Effector memory CD4-positive, alpha-beta T cell (primary cell): ENCODE measurements around the gene ZNF782.
"Not testable (repeated sequence)": the region's sequence is repeated elsewhere in the genome, so short reads cannot be mapped to it uniquely, and the experiment has no call there.

Experiments
- DNase-seq, 3 donors: peaks; one replicate each; pipeline ENCODE4 v3.0.0-alpha.2; 2020
- H3K27ac ChIP-seq: 2 replicates; pipeline ENCODE4 v1.7.0; 2013; ENCODE audit warnings: mild to moderate bottlenecking, low read length, moderate library complexity; ENCODE audit not compliant: insufficient read depth, poor library complexity, severe bottlenecking
- H3K27me3 ChIP-seq: replicated peaks from 2 replicates; pipeline ENCODE4 v1.7.0; 2013; ENCODE audit warnings: mild to moderate bottlenecking, low read length; ENCODE audit not compliant: insufficient read depth, control insufficient read depth, poor library complexity, severe bottlenecking
- H3K36me3 ChIP-seq: 2 replicates; pipeline ENCODE4 v1.7.0; 2013; ENCODE audit warnings: mild to moderate bottlenecking, low read length, moderate library complexity; ENCODE audit not compliant: control insufficient read depth, insufficient read depth
- H3K4me1 ChIP-seq: 2 replicates; pipeline ENCODE4 v1.7.0; 2013; ENCODE audit warnings: low read length, mild to moderate bottlenecking; ENCODE audit not compliant: control insufficient read depth, insufficient read depth, poor library complexity, severe bottlenecking
- H3K4me3 ChIP-seq: 2 replicates; pipeline ENCODE4 v1.7.0; 2013; ENCODE audit warnings: low read length, low read depth, mild to moderate bottlenecking; ENCODE audit not compliant: insufficient read depth, poor library complexity, severe bottlenecking
- H3K9me3 ChIP-seq: 2 replicates; pipeline ENCODE4 v1.7.0; 2013; ENCODE audit warnings: mild to moderate bottlenecking, low read length, moderate library complexity; ENCODE audit not compliant: control insufficient read depth
- total RNA-seq, 3 donors: gene quantifications; one replicate each; lab custom pipeline; 2026; lab: John Stamatoyannopoulos, UW

ZNF782 gene
- total RNA-seq = 7.8 to 20.1 (median 15.2) reads per million in 3 donors

DNA sequence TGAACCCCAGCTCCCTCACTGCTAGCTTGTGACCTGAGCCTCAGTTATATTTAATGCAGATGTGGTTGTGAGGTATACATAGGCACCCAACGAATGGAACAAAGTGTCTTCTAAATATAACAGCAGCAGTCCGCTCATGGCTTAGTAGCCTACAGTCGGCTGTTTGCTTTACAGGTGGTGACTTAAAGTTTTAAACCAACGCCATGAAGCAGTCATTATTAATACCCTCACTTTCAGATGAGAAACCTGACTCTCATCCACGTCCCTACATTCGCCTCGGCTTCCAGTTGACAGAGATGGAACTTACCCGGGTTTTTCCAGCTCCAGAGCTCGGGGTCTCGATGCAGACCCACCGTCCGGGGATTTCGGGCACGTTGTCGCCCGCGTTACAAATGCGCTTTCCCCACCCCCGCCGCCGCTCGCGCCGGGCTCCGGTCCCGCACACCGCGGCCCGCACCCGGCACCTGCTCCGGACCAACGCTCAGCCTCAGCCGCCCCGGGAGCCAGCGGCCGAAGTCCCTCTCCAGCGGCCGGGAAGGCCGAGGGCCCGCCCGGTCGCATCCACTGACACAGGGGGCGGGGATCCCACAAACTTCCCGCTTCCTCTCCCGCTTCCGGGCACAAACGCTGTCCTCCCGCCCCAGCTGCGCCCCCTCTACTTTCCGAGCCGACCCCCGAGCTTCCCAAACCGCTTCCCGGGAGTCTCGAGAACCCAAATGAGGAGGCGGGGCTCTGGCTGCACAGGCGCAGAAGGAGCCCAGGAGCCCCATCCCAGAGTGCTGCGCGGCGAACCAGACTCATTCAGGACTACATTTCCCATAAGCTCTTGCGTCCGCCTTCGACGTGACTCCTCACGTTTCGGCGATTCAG lies at the start of gene ZNF782:
TSS of gene ZNF782 (minus strand) at position 734 of the 870 bp plus-strand sequence. CDS start 2,553 bp downstream, outside the sequence.
- Histone ChIP-seq H3K27me3 (no peaks in the 10 kb centered on the region), H3K36me3 (no peaks in the 10 kb centered on the region), H3K4me3 (peak within 1 kb of the TSS; percentile 92), H3K4me1 (peaks cover 9% of the 10 kb centered on the region), H3K9me3 (no peaks in the 10 kb centered on the region), H3K27ac (peak within 1 kb of the TSS; percentile 74)
- DNase-seq = peak; percentile 70 to 80 (median 74)

- not testable (repeated sequence) for H3K9me3 ChIP-seq, H3K4me1 ChIP-seq, H3K27me3 ChIP-seq, H3K36me3 ChIP-seq, DNase-seq, H3K4me3 ChIP-seq, H3K27ac ChIP-seq
Measured at GRCh38 chr9:96900010-96900409, 45.7 kb upstream of the ZNF782 start.

- no peak overlapping the region for H3K27ac ChIP-seq
- H3K4me1 ChIP-seq = no peaks in the 10 kb centered on the region
- no peak overlapping the region for H3K4me3 ChIP-seq
- DNase-seq = no peak
- H3K9me3 ChIP-seq = no peaks in the 10 kb centered on the region
- H3K27me3 ChIP-seq = no peaks in the 10 kb centered on the region
- peaks cover 8% of the 10 kb centered on the region for H3K36me3 ChIP-seq
Measured at GRCh38 chr9:96892131-96892530, 37.8 kb upstream of the ZNF782 start.

- Histone ChIP-seq H3K9me3 (no peaks in the 10 kb centered on the region), H3K4me3 (no peak overlapping the region), H3K27me3 (no peaks in the 10 kb centered on the region), H3K4me1 (no peaks in the 10 kb centered on the region), H3K27ac (no peak overlapping the region), H3K36me3 (no peaks in the 10 kb centered on the region)
- no peak for DNase-seq
Measured at GRCh38 chr9:96888591-96888990, 34.3 kb upstream of the ZNF782 start.

- no peaks in the 10 kb centered on the region for H3K9me3 ChIP-seq
- no peak overlapping the region for H3K4me3 ChIP-seq
- no peak overlapping the region for H3K27ac ChIP-seq
- no peak for DNase-seq
- no peaks in the 10 kb centered on the region for H3K4me1 ChIP-seq
- no peaks in the 10 kb centered on the region for H3K36me3 ChIP-seq
- H3K27me3 ChIP-seq = no peaks in the 10 kb centered on the region
Measured at GRCh38 chr9:96885424-96885823, 31.1 kb upstream of the ZNF782 start.

DNA sequence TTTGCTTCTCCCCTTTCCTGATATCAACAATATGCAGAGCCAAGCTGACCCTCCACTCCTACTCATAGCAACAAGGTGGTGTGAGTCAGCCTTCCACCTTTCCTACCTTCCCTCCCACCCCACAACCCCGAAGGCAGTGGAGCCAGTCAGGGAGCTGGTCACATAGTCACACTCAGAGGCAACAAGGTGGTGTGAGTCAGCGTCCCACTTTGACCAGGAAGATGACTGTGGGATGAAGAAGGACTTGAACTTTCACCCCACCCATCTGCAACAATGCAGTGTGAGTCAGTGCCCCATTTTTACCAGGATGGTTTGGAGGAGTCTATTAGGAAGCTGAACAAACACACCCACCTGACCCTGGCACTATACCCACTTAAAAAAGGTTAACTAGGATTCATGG lies 30.1 kb upstream of the ZNF782 start:
- Histone ChIP-seq H3K4me3 (no peak overlapping the region), H3K9me3 (no peaks in the 10 kb centered on the region), H3K27me3 (no peaks in the 10 kb centered on the region), H3K27ac (no peak overlapping the region), H3K36me3 (no peaks in the 10 kb centered on the region), H3K4me1 (no peaks in the 10 kb centered on the region)
- no peak for DNase-seq

GRCh38 chr9:96883922-96884321 lies 29.6 kb upstream of the ZNF782 start:
- H3K36me3 ChIP-seq = no peaks in the 10 kb centered on the region
- H3K4me1 ChIP-seq = no peaks in the 10 kb centered on the region
- H3K4me3 ChIP-seq = no peak overlapping the region
- H3K27ac ChIP-seq = no peak overlapping the region
- no peaks in the 10 kb centered on the region for H3K27me3 ChIP-seq
- H3K9me3 ChIP-seq = no peaks in the 10 kb centered on the region
- no peak for DNase-seq

GRCh38 chr9:96877269-96877668 lies 23.0 kb upstream of the ZNF782 start:
- no peak for DNase-seq
- no peaks in the 10 kb centered on the region for H3K36me3 ChIP-seq
- H3K4me1 ChIP-seq = peaks cover 9% of the 10 kb centered on the region
- no peak overlapping the region for H3K4me3 ChIP-seq
- no peak overlapping the region for H3K27ac ChIP-seq
- H3K9me3 ChIP-seq = no peaks in the 10 kb centered on the region
- peaks cover 29% of the 10 kb centered on the region for H3K27me3 ChIP-seq

DNA sequence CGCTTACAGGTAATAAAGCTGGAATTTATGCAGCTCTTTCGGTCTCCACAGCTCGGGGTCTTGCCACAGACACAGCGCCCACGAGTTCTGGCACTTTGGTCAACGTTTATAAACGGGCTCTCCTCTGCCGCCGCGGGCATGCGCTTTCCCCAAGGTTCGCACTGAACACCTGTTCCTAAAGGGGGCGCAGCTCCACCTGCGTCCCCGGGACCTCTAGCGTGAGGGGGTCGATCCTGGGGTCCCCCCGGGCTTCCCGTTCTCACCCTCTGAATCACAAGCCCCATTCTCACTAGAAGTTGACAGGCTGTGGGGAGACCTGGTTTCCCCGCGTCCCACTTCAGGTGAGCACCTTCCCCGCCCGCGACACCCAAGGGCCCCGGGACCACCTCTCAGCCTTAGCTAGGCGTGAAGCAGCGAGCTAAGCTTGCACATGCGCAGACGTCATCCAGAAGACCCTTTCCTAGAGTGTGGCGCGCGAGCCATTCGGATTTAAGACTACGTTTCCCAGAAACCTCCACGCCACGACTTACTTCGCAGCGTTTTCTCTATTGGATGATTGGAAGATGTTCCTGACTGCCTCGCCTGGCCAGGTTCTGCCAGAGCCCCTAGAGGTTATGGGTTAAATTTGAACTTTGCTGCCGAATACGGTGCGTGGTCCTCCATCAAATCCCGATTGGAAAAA lies 21.3 kb upstream of the ZNF782 start:
- peak in 1 of 3 donors; percentile 8 for DNase-seq
- Histone ChIP-seq H3K27ac (no peak overlapping the region), H3K27me3 (peaks cover 29% of the 10 kb centered on the region)

DNA sequence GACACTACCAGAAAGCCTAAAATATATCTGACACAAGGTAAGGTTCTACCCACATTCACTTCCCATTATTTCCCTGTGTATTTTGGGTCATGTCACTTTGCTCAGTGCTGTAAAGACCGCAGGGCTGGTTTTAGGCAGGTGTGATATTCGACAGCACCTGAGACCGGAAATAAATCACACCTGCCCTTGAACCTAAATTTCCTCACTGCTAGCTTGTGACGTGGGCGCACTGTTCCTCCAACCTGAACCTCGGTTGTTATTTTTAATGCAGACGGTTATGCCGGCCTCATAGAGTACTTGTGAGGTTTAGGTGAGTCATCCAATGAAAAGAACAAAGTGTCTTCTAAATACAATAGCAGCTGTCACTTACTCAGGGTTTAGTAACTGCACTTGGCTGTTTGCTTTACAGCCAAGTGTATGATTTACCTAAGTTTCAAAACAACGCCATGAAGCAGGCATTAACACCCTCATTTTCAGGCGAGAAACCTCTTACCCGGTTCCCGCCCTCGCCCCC lies 20.7 kb upstream of the ZNF782 start:
- no peak overlapping the region for H3K27ac ChIP-seq
- DNase-seq = peak in 2 of 3 donors; percentile 41 to 46

More for the DNA sequence above, 21.3 kb upstream of the ZNF782 start:
- Histone ChIP-seq H3K9me3 (no peaks in the 10 kb centered on the region), H3K36me3 (no peaks in the 10 kb centered on the region), H3K4me1 (peaks cover 9% of the 10 kb centered on the region), H3K4me3 (peak overlapping the region; percentile 16)

More for the DNA sequence above, 20.7 kb upstream of the ZNF782 start:
- Histone ChIP-seq H3K4me1 (peaks cover 9% of the 10 kb centered on the region), H3K9me3 (no peaks in the 10 kb centered on the region), H3K4me3 (peak overlapping the region; percentile 16), H3K27me3 (peaks cover 29% of the 10 kb centered on the region), H3K36me3 (no peaks in the 10 kb centered on the region)
